Gastrocnemius medialis (tissue), 4 donors: ENCODE data around the gene SIX6. TPM values are rescaled to one million over a fixed set of nuclear protein-coding genes. Genes with fewer than 3 reads are reported as not detected.

Experiments used
- ATAC-seq, 2 donors: fragments of 150-250 bp; one replicate each; pipeline ENCODE4 v1.9.1; 2016
- DNase-seq, 2 donors: peaks; one replicate each; pipeline ENCODE4 v3.0.0-alpha.2; 2019
- H3K27ac ChIP-seq, 4 donors: fragments of 200-600 bp; sonication (generic); 1 replicate in 1 of 4; 2 replicates in 3 of 4; pipeline ENCODE4 v1.5.1; 2016 to 2018; ENCODE audit warnings: mild to moderate bottlenecking in 2 of 4, moderate library complexity in 1 of 4
- H3K27me3 ChIP-seq, 3 donors: fragments of 200-600 bp; sonication (generic) in 2 of 3; 1 replicate in 1 of 3; 2 replicates in 2 of 3; pipeline versions ENCODE4 v1.5.1 to v1.6.0; 2016 to 2019; ENCODE audit warnings: mild to moderate bottlenecking in 1 of 3, moderate library complexity in 1 of 3
- H3K36me3 ChIP-seq, 2 donors: fragments of 200-600 bp; sonication (generic) in 1 of 2; one replicate each; pipeline ENCODE4 v1.5.1; 2017 to 2018
- H3K4me1 ChIP-seq, 2 donors: fragments of 200-600 bp; sonication (generic) in 1 of 2; one replicate each; pipeline ENCODE4 v1.5.1; 2016 to 2017; ENCODE audit warnings: mild to moderate bottlenecking in 2 of 2
- H3K4me3 ChIP-seq, 4 donors: fragments of 200-600 bp; sonication (generic) in 3 of 4; 1 replicate in 1 of 4; 2 replicates in 3 of 4; pipeline ENCODE4 v1.5.1; 2016 to 2019; ENCODE audit warnings: mild to moderate bottlenecking in 2 of 4
- H3K9me3 ChIP-seq, 3 donors: fragments of 200-600 bp; sonication (generic) in 2 of 3; 1 replicate in 1 of 3; 2 replicates in 2 of 3; pipeline ENCODE4 v1.5.1; 2016 to 2019
- CTCF ChIP-seq, 5 experiments: fragments of 450-650 bp in 3 of 5; fragments of 200-600 bp in 2 of 5; sonication (generic) in 2 of 5; IDR thresholded peaks in 4 of 5; conservative IDR thresholded peaks in 1 of 5; 1 replicate in 4 of 5; 2 replicates in 1 of 5; pipeline ENCODE4 v1.5.1; 2016 to 2019; ENCODE audit warnings: antibody characterized with exemption in 5 of 5, mild to moderate bottlenecking in 3 of 5, moderate library complexity in 3 of 5
- POLR2A ChIP-seq, 2 donors: fragments of 450-650 bp; IDR thresholded peaks; one replicate each; pipeline ENCODE4 v1.6.1; 2017; ENCODE audit warnings: antibody characterized with exemption in 2 of 2, mild to moderate bottlenecking in 2 of 2, moderate library complexity in 2 of 2
- in situ Hi-C, 4 donors: fragments of 200-750 bp; cut with MboI; loops; one replicate each; pipeline versions ENCODE4 v1.15.0 to v1.8.0; 2017; ENCODE audit warnings: low sequenced_read_pairs in 4 of 4
- intact Hi-C: fragments of 100-400 bp; cut with DNase I; formaldehyde crosslinking; loops from one replicate; pipeline ENCODE4 v1.15.1; 2023; ENCODE audit warnings: low total_unique reads
- total RNA-seq, 4 donors: library from RNA; depleted of rRNA; stranded (reverse); fragments of >200 nt; gene quantifications; one replicate each; pipeline versions ENCODE4 v1.1.0 to v1.2.3, GENCODE V29; 2016

SIX6 gene
- total RNA-seq, 4 donors from 2014 or later: 0.32 to 0.61 (median 0.40) TPM; not detected in 1

- H3K36me3 ChIP-seq: no peaks in the 10 kb centered on the region
- H3K27ac ChIP-seq: no peak overlapping the region
- H3K4me3 ChIP-seq: no peak overlapping the region
- H3K27me3 ChIP-seq: no peaks in the 10 kb centered on the region
- in situ Hi-C loops: no loop called here
- H3K9me3 ChIP-seq: no peaks in the 10 kb centered on the region
- intact Hi-C loops: no loop called here
- H3K4me1 ChIP-seq: no peaks in the 10 kb centered on the region
- no peak for TF ChIP-seq CTCF (IDR thresholded peaks at IDR 0.05 in 4 of 5, conservative IDR thresholded peaks at IDR 0.05 in 1 of 5)
- no peak for TF ChIP-seq POLR2A (IDR thresholded peaks at IDR 0.05)
- DNase-seq (no peak), ATAC-seq (no peak)
Measured at GRCh38 chr14:60495946-60496345, 13.0 kb upstream of the SIX6 start.

- DNase-seq (no peak), ATAC-seq (no peak)
- Histone ChIP-seq H3K9me3 (no peaks in the 10 kb centered on the region), H3K4me3 (no peak overlapping the region), H3K27me3 (peaks cover 0 to 7% (median 4%) of the 10 kb centered on the region in 3 donors), H3K4me1 (no peaks in the 10 kb centered on the region), H3K27ac (no peak overlapping the region), H3K36me3 (no peaks in the 10 kb centered on the region)
- in situ Hi-C loops: no loop called here
- no peak for TF ChIP-seq POLR2A (IDR thresholded peaks at IDR 0.05)
- no peak for TF ChIP-seq CTCF (IDR thresholded peaks at IDR 0.05 in 4 of 5, conservative IDR thresholded peaks at IDR 0.05 in 1 of 5)
- intact Hi-C loops: no loop called here
Measured at GRCh38 chr14:60502541-60502940, 6.4 kb upstream of the SIX6 start.

- H3K4me1 ChIP-seq: peaks cover 0 to 10% of the 10 kb centered on the region in 2 donors
- H3K9me3 ChIP-seq: no peaks in the 10 kb centered on the region
- peaks cover 1 to 30% (median 30%) of the 10 kb centered on the region in 3 donors for H3K27me3 ChIP-seq
- H3K36me3 ChIP-seq: no peaks in the 10 kb centered on the region
- TF ChIP-seq CTCF (IDR thresholded peaks at IDR 0.05 in 4 of 5, conservative IDR thresholded peaks at IDR 0.05 in 1 of 5) (no peak), POLR2A (IDR thresholded peaks at IDR 0.05) (no peak)
- no peak for DNase-seq
- H3K27ac ChIP-seq: no peak overlapping the region
- no peak overlapping the region for H3K4me3 ChIP-seq
- ATAC-seq: no peak
- intact Hi-C loops: no loop called here
- in situ Hi-C loops: no loop called here
Measured at GRCh38 chr14:60505448-60505847, 3.5 kb upstream of the SIX6 start.

- H3K27me3 ChIP-seq: peaks cover 7 to 36% (median 36%) of the 10 kb centered on the region in 3 donors
- TF ChIP-seq POLR2A (IDR thresholded peaks at IDR 0.05) (no peak), CTCF (IDR thresholded peaks at IDR 0.05 in 4 of 5, conservative IDR thresholded peaks at IDR 0.05 in 1 of 5) (no peak)
- in situ Hi-C loops: no loop called here
- no peak overlapping the region for H3K27ac ChIP-seq
- H3K36me3 ChIP-seq: no peaks in the 10 kb centered on the region
- no peak overlapping the region for H3K4me3 ChIP-seq
- intact Hi-C loops: no loop called here
- no peak for DNase-seq
- ATAC-seq: no peak
- peaks cover 0 to 10% of the 10 kb centered on the region in 2 donors for H3K4me1 ChIP-seq
- H3K9me3 ChIP-seq: no peaks in the 10 kb centered on the region
Measured at GRCh38 chr14:60506010-60506409, 2.9 kb upstream of the SIX6 start.

GRCh38 chr14:60506462-60506984 is 2.4 kb upstream of the SIX6 start:
- no peak for DNase-seq
- peaks cover 10 to 41% (median 39%) of the 10 kb centered on the region in 3 donors for H3K27me3 ChIP-seq
- H3K36me3 ChIP-seq: no peaks in the 10 kb centered on the region
- peaks cover 0 to 10% of the 10 kb centered on the region in 2 donors for H3K4me1 ChIP-seq
- no peak overlapping the region for H3K27ac ChIP-seq
- no peak overlapping the region for H3K4me3 ChIP-seq
- TF ChIP-seq POLR2A (IDR thresholded peaks at IDR 0.05) (no peak), CTCF (IDR thresholded peaks at IDR 0.05 in 4 of 5, conservative IDR thresholded peaks at IDR 0.05 in 1 of 5) (no peak)
- H3K9me3 ChIP-seq: no peaks in the 10 kb centered on the region
- intact Hi-C loops (no loop called here), in situ Hi-C loops (no loop called here)
- no peak for ATAC-seq
